ENCODE results near the gene HSD17B12. TPM values are rescaled to one million over a fixed set of nuclear protein-coding genes. Genes with fewer than 3 reads are reported as not detected.

Gene HSD17B12
- total and polyA plus RNA-seq, 2 of the 8 experiments (the other 6 are each of a cell fraction or from before 2014, with no cell fraction given) = 46.0 to 121 TPM

GRCh38 chr11:43691806-43692205 lies 11.3 kb downstream of the HSD17B12 start (continued):
- no peak for TF ChIP-seq TAF7 (optimal IDR thresholded peaks at IDR 0.05; ENCODE audit: borderline replicate concordance, low read depth, low read length)

Data from H1 (cell line).